Tibial nerve (tissue), 4 donors: Measurements from ENCODE around the gene SIMC1.

ENCODE experiments used
- CTCF ChIP-seq, 5 experiments: fragments of 200-600 bp in 3 of 5; fragments of 450-650 bp in 2 of 5; sonication (generic) in 3 of 5; IDR thresholded peaks; one replicate each; pipeline ENCODE4 v1.5.1; 2016 to 2019; ENCODE audit warnings: antibody characterized with exemption in 5 of 5, mild to moderate bottlenecking in 3 of 5, moderate library complexity in 2 of 5
- EP300 ChIP-seq, 2 donors: sonication (generic); formaldehyde crosslinking; IDR thresholded peaks; one replicate each; pipeline ENCODE4 v1.6.1; 2017; ENCODE audit warnings: antibody characterized with exemption in 2 of 2, mild to moderate bottlenecking in 1 of 2
- POLR2A ChIP-seq, 2 donors: fragments of 450-650 bp; IDR thresholded peaks; one replicate each; pipeline ENCODE4 v1.6.1; 2017; ENCODE audit warnings: antibody characterized with exemption in 2 of 2, mild to moderate bottlenecking in 2 of 2, moderate library complexity in 2 of 2

- TF ChIP-seq CTCF (IDR thresholded peaks at IDR 0.05): peak in 2 of 5 experiments; percentile 59 to 67
- peak; percentile 22 to 47 for TF ChIP-seq POLR2A (IDR thresholded peaks at IDR 0.05)
- TF ChIP-seq EP300 (IDR thresholded peaks at IDR 0.05): peak; percentile 65 to 94
These were observed 150.4 kb downstream of the SIMC1 start, which contains the start of the genes HIGD2A and NOP16 for GRCh38 chr5:176388444-176389134.
